Dendritic cell treated with granulocyte-macrophage colony-stimulating factor and Interleukin-4, amounts not matched to agents 40 ng/mL and 50 ng/mL, for 4 days (primary cell): ENCODE results near the gene ZBTB20.

Experiments
- H3K27ac Mint-ChIP-seq: one replicate; pipeline ENCODE4 v1.8.0; 2022; ENCODE audit warnings: mild to moderate bottlenecking, mixed read lengths
- H3K27me3 Mint-ChIP-seq: one replicate; pipeline ENCODE4 v1.8.0; 2022; ENCODE audit warnings: mild to moderate bottlenecking, mixed read lengths
- H3K36me3 Mint-ChIP-seq: one replicate; pipeline ENCODE4 v1.8.0; 2022; ENCODE audit warnings: low read depth, mixed read lengths
- H3K4me1 Mint-ChIP-seq: one replicate; pipeline ENCODE4 v1.8.0; 2022; ENCODE audit warnings: low read depth, mixed read lengths
- H3K4me3 Mint-ChIP-seq: one replicate; pipeline ENCODE4 v1.8.0; 2022; ENCODE audit warnings: mild to moderate bottlenecking, moderate library complexity, mixed read lengths
- H3K9me3 Mint-ChIP-seq: one replicate; pipeline ENCODE4 v1.8.0; 2022; ENCODE audit warnings: mixed read lengths
- intact Hi-C: fragments of 100-400 bp; cut with micrococcal nuclease; formaldehyde crosslinking; loops from one replicate; pipeline ENCODE4 v1.15.0; 2022

Gene ZBTB20

DNA sequence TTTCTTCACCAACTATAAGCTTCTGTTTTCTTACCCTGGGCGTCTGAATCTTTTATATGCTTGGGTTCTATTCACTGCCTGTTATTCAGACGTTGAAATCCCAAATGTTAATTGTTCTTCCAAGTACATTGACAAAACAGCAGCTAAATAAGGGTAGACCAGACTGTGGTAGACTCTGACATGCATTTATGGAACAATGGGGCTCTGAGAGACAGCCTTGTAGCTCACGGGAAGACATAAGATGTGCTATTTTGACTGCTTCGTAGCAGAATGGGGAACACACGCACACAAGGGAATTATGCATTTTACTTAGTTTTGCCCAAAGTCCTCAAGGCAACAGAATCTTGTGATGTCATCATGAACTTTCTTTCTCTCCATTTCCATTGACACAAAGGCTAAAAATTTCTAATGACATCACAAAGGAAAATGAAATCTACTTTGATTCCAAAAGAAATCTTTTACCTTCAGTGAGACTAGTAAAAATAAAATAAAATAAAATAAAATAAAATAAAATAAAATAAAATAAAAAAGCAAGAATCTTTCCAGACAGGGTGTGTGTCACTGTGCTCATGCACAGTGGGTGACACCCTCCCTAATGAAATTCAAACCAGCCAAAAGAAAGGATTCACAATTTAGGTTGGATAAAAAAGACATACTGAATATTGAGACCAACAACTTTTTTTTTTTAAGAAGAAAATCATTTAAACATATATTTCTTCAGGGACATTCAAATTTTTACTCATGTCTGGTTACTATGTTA, 346.6 kb downstream of the ZBTB20 start:
- no peaks in the 10 kb centered on the region for H3K36me3 Mint-ChIP-seq
- intact Hi-C loops = no loop called here
- H3K4me3 Mint-ChIP-seq = no peak overlapping the region
- no peaks in the 10 kb centered on the region for H3K9me3 Mint-ChIP-seq
- H3K4me1 Mint-ChIP-seq = no peaks in the 10 kb centered on the region
- no peaks in the 10 kb centered on the region for H3K27me3 Mint-ChIP-seq
- H3K27ac Mint-ChIP-seq = no peak overlapping the region

GRCh38 chr3:114799816-114800215, 347.3 kb downstream of the ZBTB20 start:
- intact Hi-C loops = no loop called here
- H3K27me3 Mint-ChIP-seq = no peaks in the 10 kb centered on the region
- H3K4me3 Mint-ChIP-seq = no peak overlapping the region
- H3K27ac Mint-ChIP-seq = no peak overlapping the region
- H3K4me1 Mint-ChIP-seq = no peaks in the 10 kb centered on the region
- H3K9me3 Mint-ChIP-seq = no peaks in the 10 kb centered on the region
- no peaks in the 10 kb centered on the region for H3K36me3 Mint-ChIP-seq

DNA sequence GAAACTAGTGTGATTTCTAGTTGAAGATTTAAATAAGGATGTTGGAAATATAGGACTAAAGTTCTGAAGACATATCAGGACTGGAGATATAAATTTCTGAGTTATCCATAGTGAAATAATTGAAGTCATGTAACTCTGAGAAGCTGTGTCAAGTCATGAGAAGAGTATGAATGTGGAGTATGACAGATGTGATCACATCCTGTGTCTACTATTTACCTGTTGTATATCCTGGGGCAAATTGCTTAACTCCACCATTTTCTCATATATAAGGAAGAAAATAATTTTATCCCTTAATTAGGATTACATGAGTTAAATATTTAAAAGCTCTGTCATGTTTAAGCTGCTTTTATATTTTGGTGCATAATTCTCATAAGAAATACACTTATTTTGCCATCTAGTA, 350.3 kb downstream of the ZBTB20 start:
- Mint-ChIP-seq H3K4me3 (no peak overlapping the region), H3K4me1 (no peaks in the 10 kb centered on the region), H3K9me3 (no peaks in the 10 kb centered on the region), H3K27me3 (no peaks in the 10 kb centered on the region), H3K27ac (no peak overlapping the region), H3K36me3 (no peaks in the 10 kb centered on the region)
- intact Hi-C loops = no loop called here

- Mint-ChIP-seq H3K4me3 (no peak overlapping the region), H3K4me1 (no peaks in the 10 kb centered on the region)
Observed at GRCh38 chr3:114794894-114795630, 352.0 kb downstream of the ZBTB20 start.

DNA sequence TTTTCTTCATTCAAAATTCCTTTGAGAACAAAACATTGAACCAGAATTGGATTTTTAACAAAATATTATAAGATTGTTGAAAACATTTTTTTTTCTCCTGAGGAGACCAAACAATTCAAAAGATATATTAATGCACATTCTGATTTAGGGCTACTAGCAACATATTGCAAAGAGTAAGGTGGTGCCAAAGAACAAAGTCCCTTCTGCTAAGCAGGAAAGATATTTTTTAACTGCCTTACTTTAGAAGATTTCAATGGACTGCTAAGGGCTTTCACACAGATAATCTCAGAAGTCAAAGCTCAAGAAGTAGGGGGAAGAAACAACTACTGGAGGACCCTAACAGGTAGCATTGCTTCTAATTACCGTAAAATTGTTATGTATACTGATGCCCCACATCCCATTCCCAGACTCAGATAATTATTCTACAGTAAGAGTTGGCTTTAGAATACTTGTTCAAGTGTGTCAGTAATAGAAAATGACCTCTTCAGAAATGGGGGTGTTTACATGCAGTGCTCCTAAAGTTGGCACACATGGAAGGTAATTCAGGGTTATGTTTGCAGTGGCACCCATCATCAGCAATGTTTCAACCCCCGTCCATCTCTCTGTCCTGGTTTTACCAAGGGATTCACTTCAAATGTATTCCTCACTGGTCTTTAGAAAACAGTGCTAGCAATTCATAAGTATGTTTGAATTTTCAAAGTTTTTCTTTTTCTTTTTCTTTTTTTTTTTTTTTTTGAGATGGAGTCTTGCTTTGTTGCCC, 354.7 kb downstream of the ZBTB20 start:
- Mint-ChIP-seq H3K36me3 (no peaks in the 10 kb centered on the region), H3K27me3 (no peaks in the 10 kb centered on the region), H3K27ac (no peak overlapping the region), H3K9me3 (no peaks in the 10 kb centered on the region), H3K4me1 (no peaks in the 10 kb centered on the region), H3K4me3 (no peak overlapping the region)
- intact Hi-C loops = no loop called here

More at GRCh38 chr3:114794894-114795630, 352.0 kb downstream of the ZBTB20 start:
- no peak overlapping the region for H3K27ac Mint-ChIP-seq
- intact Hi-C loops = no loop called here
- no peaks in the 10 kb centered on the region for H3K27me3 Mint-ChIP-seq
- no peaks in the 10 kb centered on the region for H3K9me3 Mint-ChIP-seq
- no peaks in the 10 kb centered on the region for H3K36me3 Mint-ChIP-seq

- H3K4me1 Mint-ChIP-seq = no peaks in the 10 kb centered on the region
- H3K27ac Mint-ChIP-seq = no peak overlapping the region
- H3K4me3 Mint-ChIP-seq = no peak overlapping the region
- no peaks in the 10 kb centered on the region for H3K27me3 Mint-ChIP-seq
- intact Hi-C loops = no loop called here
- H3K36me3 Mint-ChIP-seq = no peaks in the 10 kb centered on the region
- H3K9me3 Mint-ChIP-seq = no peaks in the 10 kb centered on the region
Observed at GRCh38 chr3:114790752-114791151, 356.3 kb downstream of the ZBTB20 start.

DNA sequence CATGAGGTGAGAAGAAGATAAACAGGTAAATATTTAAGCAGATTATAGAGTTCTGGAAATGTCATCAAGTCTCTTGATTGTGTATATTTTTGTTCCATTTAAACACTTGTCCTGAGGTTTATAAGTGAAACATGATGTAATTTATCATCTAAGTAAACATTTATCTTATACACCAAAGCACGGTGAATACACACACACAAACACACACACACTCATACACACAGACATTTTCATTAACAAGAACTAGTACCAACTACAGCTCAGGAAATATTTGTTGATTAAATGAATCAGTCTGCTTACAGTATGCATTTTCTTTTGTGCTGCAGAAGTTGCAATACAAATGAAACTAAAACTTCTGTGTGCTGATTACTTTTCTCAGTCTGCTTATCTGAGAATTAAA, 357.3 kb downstream of the ZBTB20 start:
- Mint-ChIP-seq H3K27me3 (no peaks in the 10 kb centered on the region), H3K36me3 (no peaks in the 10 kb centered on the region), H3K4me1 (no peaks in the 10 kb centered on the region), H3K9me3 (no peaks in the 10 kb centered on the region), H3K4me3 (no peak overlapping the region), H3K27ac (no peak overlapping the region)
- intact Hi-C loops = no loop called here

DNA sequence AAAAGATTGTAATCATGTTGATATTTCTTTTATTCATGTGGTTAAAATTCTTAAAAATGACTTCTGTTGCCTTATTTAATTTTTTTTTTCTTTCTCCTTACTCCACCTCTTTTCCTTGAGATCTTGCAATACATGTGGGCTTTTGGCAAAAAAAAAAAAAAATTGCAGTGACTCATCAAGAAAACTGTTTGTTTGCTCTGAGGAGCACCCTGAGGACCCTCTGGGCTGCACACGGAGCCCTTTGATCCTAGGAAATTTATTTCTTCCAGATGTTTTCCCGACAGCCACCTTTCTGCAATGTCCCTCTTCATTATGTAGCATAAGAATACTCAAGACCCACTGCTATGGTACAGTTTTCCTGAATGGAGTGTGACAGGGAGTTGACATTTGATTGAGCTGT, 371.7 kb downstream of the ZBTB20 start:
- H3K36me3 Mint-ChIP-seq = peaks cover 16% of the 10 kb centered on the region
- peaks cover 28% of the 10 kb centered on the region for H3K9me3 Mint-ChIP-seq

DNA sequence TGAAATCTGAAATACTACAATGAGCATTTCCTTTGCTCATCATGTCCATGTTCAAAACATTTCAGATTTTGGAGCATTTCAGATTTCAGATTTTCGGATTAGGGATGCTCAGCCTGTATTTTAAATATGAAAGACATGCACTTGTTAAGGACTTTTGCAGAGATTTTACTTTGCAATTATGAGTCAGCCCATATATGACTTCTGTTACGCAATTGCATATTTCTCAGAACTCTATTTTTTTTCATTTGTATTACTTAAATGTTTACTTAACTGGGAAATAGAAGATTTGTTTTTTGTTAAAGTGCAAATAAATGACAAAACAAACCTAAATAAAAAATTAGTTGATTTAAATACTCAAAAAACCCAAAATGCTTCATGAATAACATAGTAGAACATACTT, 376.2 kb downstream of the ZBTB20 start:
- Mint-ChIP-seq H3K4me1 (peaks cover 12% of the 10 kb centered on the region), H3K27me3 (no peaks in the 10 kb centered on the region), H3K36me3 (peaks cover 16% of the 10 kb centered on the region), H3K9me3 (peaks cover 22% of the 10 kb centered on the region), H3K27ac (no peak overlapping the region), H3K4me3 (no peak overlapping the region)
- intact Hi-C loops = no loop called here

More for the DNA sequence above, 371.7 kb downstream of the ZBTB20 start:
- H3K4me3 Mint-ChIP-seq = no peak overlapping the region
- no peak overlapping the region for H3K27ac Mint-ChIP-seq
- H3K4me1 Mint-ChIP-seq = peaks cover 7% of the 10 kb centered on the region
- H3K27me3 Mint-ChIP-seq = no peaks in the 10 kb centered on the region
- intact Hi-C loops = no loop called here

- H3K9me3 Mint-ChIP-seq = no peaks in the 10 kb centered on the region
- no peaks in the 10 kb centered on the region for H3K27me3 Mint-ChIP-seq
- peaks cover 9% of the 10 kb centered on the region for H3K4me1 Mint-ChIP-seq
- no peaks in the 10 kb centered on the region for H3K36me3 Mint-ChIP-seq
- H3K27ac Mint-ChIP-seq = no peak overlapping the region
- intact Hi-C loops = no loop called here
- H3K4me3 Mint-ChIP-seq = no peak overlapping the region
Observed at GRCh38 chr3:114764056-114764492, 383.0 kb downstream of the ZBTB20 start.

- H3K4me1 Mint-ChIP-seq = peaks cover 5% of the 10 kb centered on the region
Observed at GRCh38 chr3:114762144-114762543, 384.9 kb downstream of the ZBTB20 start.

DNA sequence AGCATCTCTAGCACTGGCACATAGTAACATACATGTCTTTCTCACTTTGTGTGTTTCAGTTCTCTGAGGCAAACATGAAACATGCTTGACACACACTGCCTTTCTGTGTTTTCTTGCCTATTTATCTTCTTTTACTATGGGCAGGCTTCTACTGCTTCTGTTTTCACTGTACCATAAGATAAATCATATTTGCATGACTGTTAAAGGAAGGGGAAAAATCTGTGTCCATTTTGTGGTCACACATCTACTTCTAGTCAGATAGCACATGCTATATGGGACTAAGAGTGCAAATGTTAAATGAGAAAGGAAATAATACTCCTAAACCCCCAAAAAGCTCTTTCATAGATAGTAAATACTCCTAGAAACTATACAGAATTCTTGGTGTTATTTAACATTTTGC, 386.4 kb downstream of the ZBTB20 start:
- intact Hi-C loops = no loop called here
- Mint-ChIP-seq H3K4me1 (peaks cover 4% of the 10 kb centered on the region), H3K9me3 (no peaks in the 10 kb centered on the region)

More at GRCh38 chr3:114762144-114762543, 384.9 kb downstream of the ZBTB20 start:
- Mint-ChIP-seq H3K27ac (no peak overlapping the region), H3K9me3 (no peaks in the 10 kb centered on the region), H3K4me3 (no peak overlapping the region), H3K36me3 (no peaks in the 10 kb centered on the region), H3K27me3 (no peaks in the 10 kb centered on the region)
- intact Hi-C loops = no loop called here

GRCh38 chr3:114758831-114759699, 388.0 kb downstream of the ZBTB20 start:
- Mint-ChIP-seq H3K36me3 (no peaks in the 10 kb centered on the region), H3K27me3 (no peaks in the 10 kb centered on the region), H3K27ac (no peak overlapping the region), H3K4me1 (peaks cover 4% of the 10 kb centered on the region), H3K4me3 (no peak overlapping the region), H3K9me3 (no peaks in the 10 kb centered on the region)
- intact Hi-C loops = no loop called here

More for the DNA sequence above, 386.4 kb downstream of the ZBTB20 start:
- Mint-ChIP-seq H3K36me3 (no peaks in the 10 kb centered on the region), H3K27me3 (no peaks in the 10 kb centered on the region), H3K27ac (no peak overlapping the region), H3K4me3 (no peak overlapping the region)
